ENCODE measurements around the gene UBE4A. TPM values are rescaled to one million over a fixed set of nuclear protein-coding genes. Genes with fewer than 3 reads are reported as not detected.

Gene UBE4A
- total and polyA plus RNA-seq, 2 of the 4 experiments (the other 2 are of a cell fraction), result 15.2 to 69.7 TPM

- CTCF ChIA-PET, result interaction anchor here (0.9 kb wide), 1 partner anchor 16 kb away, joined by 3 read pairs; no protein-coding TSS in a partner anchor
- no peak overlapping the region for H4K5ac ChIP-seq (ENCODE audit: low read depth, low read length)
- no peak for DNase-seq
- BruUV-seq (replicated peaks), result no TSS peak
- no peak overlapping the region for H3K14ac ChIP-seq (replicated peaks; ENCODE audit: low read depth, low read length)
- no peak overlapping the region for H2BK5ac ChIP-seq (ENCODE audit: low read depth, low read length, poor library complexity, severe bottlenecking)
- H3K27ac ChIP-seq (ENCODE audit: insufficient read depth, low read length), result no peak overlapping the region
- H3K4me1 ChIP-seq (ENCODE audit: control insufficient read depth, insufficient read depth, low read length), result peaks cover 8% of the 10 kb centered on the region
- in situ Hi-C loops (cut with MboI; ENCODE audit: low sequenced_read_pairs), result no loop called here
- H2AFZ ChIP-seq (replicated peaks; ENCODE audit: low read length, poor library complexity), result no peak overlapping the region
- H2AK5ac ChIP-seq (ENCODE audit: low read depth, low read length), result no peak overlapping the region
- no peak overlapping the region for H4K8ac ChIP-seq (ENCODE audit: low read depth in 2 of 2, low read length in 2 of 2)
- H3K4ac ChIP-seq (ENCODE audit: low read depth, low read length), result no peak overlapping the region
- 94% methylated on average over 2 of the region's 3 CpGs; no CpG with 5 or more reads in 1 of the 2 experiments for WGBS, 2 experiments (ENCODE audit: extremely low coverage in 2 of 2, insufficient read length in 1 of 2)
- no peak overlapping the region for H3K18ac ChIP-seq (ENCODE audit: low read depth, low read length)
- H2AK9ac ChIP-seq (replicated peaks; ENCODE audit: low read depth, low read length, poor library complexity), result no peak overlapping the region
- TF ChIP-seq MAZ (IDR thresholded peaks at IDR 0.05; ENCODE audit: borderline replicate concordance, low read depth, low read length) (no peak), POLR2A (IDR thresholded peaks at IDR 0.05; ENCODE audit: low read depth, low read length) (no peak), CHD1 (IDR thresholded peaks at IDR 0.05; ENCODE audit: low read depth, low read length) (no peak), NFE2L2 (IDR thresholded peaks at IDR 0.05; ENCODE audit: low read depth, low read length) (no peak), CEBPB (IDR thresholded peaks at IDR 0.05; ENCODE audit: low read depth, low read length) (no peak), RCOR1 (IDR thresholded peaks at IDR 0.05; ENCODE audit: insufficient replicate concordance, low read length) (no peak)
- TF ChIP-seq, protein P1, sequence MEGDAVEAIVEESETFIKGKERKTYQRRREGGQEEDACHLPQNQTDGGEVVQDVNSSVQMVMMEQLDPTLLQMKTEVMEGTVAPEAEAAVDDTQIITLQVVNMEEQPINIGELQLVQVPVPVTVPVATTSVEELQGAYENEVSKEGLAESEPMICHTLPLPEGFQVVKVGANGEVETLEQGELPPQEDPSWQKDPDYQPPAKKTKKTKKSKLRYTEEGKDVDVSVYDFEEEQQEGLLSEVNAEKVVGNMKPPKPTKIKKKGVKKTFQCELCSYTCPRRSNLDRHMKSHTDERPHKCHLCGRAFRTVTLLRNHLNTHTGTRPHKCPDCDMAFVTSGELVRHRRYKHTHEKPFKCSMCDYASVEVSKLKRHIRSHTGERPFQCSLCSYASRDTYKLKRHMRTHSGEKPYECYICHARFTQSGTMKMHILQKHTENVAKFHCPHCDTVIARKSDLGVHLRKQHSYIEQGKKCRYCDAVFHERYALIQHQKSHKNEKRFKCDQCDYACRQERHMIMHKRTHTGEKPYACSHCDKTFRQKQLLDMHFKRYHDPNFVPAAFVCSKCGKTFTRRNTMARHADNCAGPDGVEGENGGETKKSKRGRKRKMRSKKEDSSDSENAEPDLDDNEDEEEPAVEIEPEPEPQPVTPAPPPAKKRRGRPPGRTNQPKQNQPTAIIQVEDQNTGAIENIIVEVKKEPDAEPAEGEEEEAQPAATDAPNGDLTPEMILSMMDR (conservative IDR thresholded peaks at IDR 0.05; ENCODE audit: low read depth, low read length), result no peak
- H3K9me3 ChIP-seq (ENCODE audit: control insufficient read depth, insufficient read depth, low read length), result no peaks in the 10 kb centered on the region
- dilution Hi-C loops (cut with HindIII; ENCODE audit: low sequenced_read_pairs, unreplicated experiment), result no loop called here
- no peak overlapping the region for H2BK120ac ChIP-seq (ENCODE audit: low read depth, low read length)
- no peak overlapping the region for H2BK15ac ChIP-seq (ENCODE audit: low read depth, low read length)
- H4K20me1 ChIP-seq (ENCODE audit: insufficient read depth, low read length), result peaks cover 87% of the 10 kb centered on the region
- H3K27me3 ChIP-seq (ENCODE audit: control insufficient read depth, insufficient read depth, low read length), result no peaks in the 10 kb centered on the region
- H2BK20ac ChIP-seq (ENCODE audit: low read depth, low read length), result no peak overlapping the region
- no peak overlapping the region for H3K23ac ChIP-seq (ENCODE audit: low read depth, low read length)
- peaks cover 5% of the 10 kb centered on the region; the same call in 1 of the 2 replicates for H3K9me1 ChIP-seq (ENCODE audit: insufficient read depth, low read length)
- intact Hi-C loops (cut with micrococcal nuclease), result no loop called here
- peaks cover 6 to 79% of the 10 kb centered on the region in 2 experiments; a peak in 3 of 4 replicates for H3K79me1 ChIP-seq (ENCODE audit: low read depth in 1 of 2, low read length in 2 of 2)
- peak overlapping the region; percentile 20 for H3K4me2 ChIP-seq (ENCODE audit: low read depth, low read length)
- ATAC-seq (ENCODE audit: low read depth), result no peak
- no peak overlapping the region for H3K4me3 ChIP-seq (ENCODE audit: insufficient read depth, low read depth, low read length)
- no peak overlapping the region for H3K56ac ChIP-seq (ENCODE audit: extremely low read depth, insufficient read depth, low read length)
- POLR2A ChIA-PET (ENCODE audit: unreplicated experiment), result no interaction called here
- no peak overlapping the region for H4K91ac ChIP-seq (ENCODE audit: insufficient read depth, low read depth, low read length)
- no peak overlapping the region for H3K9ac ChIP-seq (ENCODE audit: low read depth, low read length)
- H3K36me3 ChIP-seq (ENCODE audit: control insufficient read depth, insufficient read depth, low read length), result 0 out of 2 replicates have a peak, but pooled peaks cover 2% of the 10 kb centered on the region
Measured at GRCh38 chr11:118442301-118442700, 82.9 kb downstream of the UBE4A start.
